GM23338 (cell line): ENCODE results near the gene HSDL2. TPM values are rescaled to one million over a fixed set of nuclear protein-coding genes. Genes with fewer than 3 reads are reported as not detected.

Experiments
- ATAC-seq: fragments of 200-7000 bp; cut with Tn5 transposase; 3 replicates; pipeline ENCODE4 v1.9.1; 2020
- DNase-seq: peaks from one replicate; pipeline ENCODE4 v3.0.0-alpha.2; 2015; ENCODE audit warnings: low spot score
- H2AFZ ChIP-seq: fragments of 200-600 bp; sonication (generic); 2 replicates; pipeline ENCODE4 v1.8.0; 2016; ENCODE audit warnings: antibody characterized with exemption, mild to moderate bottlenecking, moderate library complexity
- H3F3A ChIP-seq: fragments of 200-600 bp; sonication (generic); replicated peaks from 2 replicates; pipeline ENCODE4 v1.8.0; 2017; ENCODE audit warnings: antibody characterized with exemption, mixed run types, low read depth
- H3K27ac ChIP-seq: fragments of 200-600 bp; sonication (generic); 2 replicates; pipeline ENCODE4 v1.6.1; 2016; ENCODE audit warnings: low read depth
- H3K27me3 ChIP-seq: fragments of 200-600 bp; sonication (generic); 2 replicates; pipeline ENCODE4 v1.8.0; 2016; ENCODE audit warnings: mild to moderate bottlenecking, mixed run types, moderate library complexity; ENCODE audit not compliant: insufficient read depth
- H3K36me3 ChIP-seq: fragments of 200-600 bp; sonication (generic); 2 replicates; pipeline ENCODE4 v1.8.0; 2016; ENCODE audit warnings: mild to moderate bottlenecking; ENCODE audit not compliant: insufficient read depth
- H3K4me1 ChIP-seq: fragments of 200-600 bp; sonication (generic); 2 replicates; pipeline ENCODE4 v1.8.0; 2016; ENCODE audit warnings: mild to moderate bottlenecking, moderate library complexity; ENCODE audit not compliant: insufficient read depth
- H3K4me2 ChIP-seq: fragments of 200-600 bp; sonication (generic); 2 replicates; pipeline ENCODE4 v1.7.1; 2017; ENCODE audit warnings: mixed run types
- H3K4me3 ChIP-seq: fragments of 200-600 bp; sonication (generic); 2 replicates; pipeline ENCODE4 v1.6.1; 2016; ENCODE audit warnings: mixed run types
- H3K79me2 ChIP-seq: fragments of 200-600 bp; sonication (generic); replicated peaks from 2 replicates; pipeline ENCODE4 v1.8.0; 2017; ENCODE audit warnings: mild to moderate bottlenecking; ENCODE audit not compliant: insufficient read depth
- H3K9me2 ChIP-seq: fragments of 200-600 bp; sonication (generic); 2 replicates; pipeline ENCODE4 v1.8.0; 2017; ENCODE audit not compliant: insufficient read depth
- H4K20me1 ChIP-seq: fragments of 200-600 bp; sonication (generic); replicated peaks from 2 replicates; pipeline ENCODE4 v1.8.0; 2017; ENCODE audit warnings: mild to moderate bottlenecking; ENCODE audit not compliant: insufficient read depth
- H3K27ac Mint-ChIP-seq: 2 replicates; pipeline ENCODE4 v1.8.0; 2020; ENCODE audit warnings: inconsistent platforms, mild to moderate bottlenecking, moderate library complexity, mixed read lengths
- H3K27me3 Mint-ChIP-seq: 3 replicates; pipeline ENCODE4 v1.8.0; 2022; ENCODE audit warnings: low read depth, mild to moderate bottlenecking, moderate library complexity, mixed read lengths, inconsistent platforms; ENCODE audit not compliant: insufficient read depth, poor library complexity
- H3K36me3 Mint-ChIP-seq: 3 replicates; pipeline ENCODE4 v1.8.0; 2021; ENCODE audit warnings: low read depth, mild to moderate bottlenecking, inconsistent platforms, moderate library complexity, mixed read lengths
- H3K4me1 Mint-ChIP-seq: 3 replicates; pipeline ENCODE4 v1.8.0; 2020; ENCODE audit warnings: mild to moderate bottlenecking, inconsistent platforms, mixed read lengths
- H3K4me3 Mint-ChIP-seq: 3 replicates; pipeline ENCODE4 v1.8.0; 2021; ENCODE audit warnings: moderate library complexity, mild to moderate bottlenecking, inconsistent platforms, mixed read lengths
- H3K9me3 Mint-ChIP-seq: 3 replicates; pipeline ENCODE4 v1.8.0; 2020; ENCODE audit warnings: moderate library complexity, mild to moderate bottlenecking, inconsistent platforms, mixed read lengths
- CREB1 ChIP-seq: fragments of 250-450 bp; sonication (Bioruptor Pico); IDR thresholded peaks from 2 replicates; pipeline ENCODE4 v1.5.0; 2020; ENCODE audit warnings: low read depth, mild to moderate bottlenecking, moderate library complexity
- EZH2 ChIP-seq: fragments of 200-600 bp; sonication (generic); IDR thresholded peaks from one replicate; pipeline ENCODE4 v1.8.0; 2017; ENCODE audit warnings: antibody characterized with exemption, mild to moderate bottlenecking, low read depth; ENCODE audit not compliant: unreplicated experiment
- EZH2phosphoT487 ChIP-seq: fragments of 200-600 bp; sonication (generic); IDR thresholded peaks from one replicate; pipeline ENCODE4 v1.8.1; 2018; ENCODE audit warnings: antibody characterized with exemption; ENCODE audit not compliant: unreplicated experiment
- NANOG ChIP-seq: IDR thresholded peaks from 2 replicates; pipeline ENCODE4 v1.6.1; 2016; ENCODE audit warnings: antibody characterized with exemption, borderline replicate concordance
- STAT1 ChIP-seq: IDR thresholded peaks from one replicate; pipeline ENCODE4 v1.6.1; 2016; ENCODE audit warnings: antibody characterized with exemption; ENCODE audit not compliant: unreplicated experiment
- ZNF331 ChIP-seq: fragments of 250-450 bp; sonication (Bioruptor Pico); IDR thresholded peaks from 2 replicates; pipeline ENCODE4 v1.5.0; 2020; ENCODE audit warnings: low read depth, mild to moderate bottlenecking, moderate library complexity
- polyA plus RNA-seq: library from polyadenylated mRNA; unstranded; fragments of >200 nt; fragmentation: Nextera tagmentation; extraction: Ambion mirVana; gene quantifications from 2 replicates; pipeline ENCODE4 v1.2.1, GENCODE V29; 2016
- total RNA-seq: library from RNA; depleted of rRNA; stranded (reverse); fragments of >200 nt; shearing (Covaris generic); gene quantifications from 2 replicates; pipeline ENCODE4 v1.2.3, GENCODE V29; 2014; rRNA removed
- TF ChIP-seq, protein P1 (sequence below): IDR thresholded peaks from 2 replicates; pipeline ENCODE4 v1.6.1; 2016; ENCODE audit warnings: antibody characterized with exemption
- TF ChIP-seq, protein P2 (sequence below), 2 experiments: fragments of 200-600 bp in 1 of 2; sonication (generic) in 1 of 2; conservative IDR thresholded peaks; 2 replicates each; pipeline versions ENCODE4 v1.5.1 to v1.6.1; 2016 to 2017; ENCODE audit warnings: antibody characterized with exemption in 2 of 2, low read depth in 2 of 2, mild to moderate bottlenecking in 2 of 2, moderate library complexity in 1 of 2

The HSDL2 gene
- total and polyA plus RNA-seq, 2 experiments from 2014 or later: 11.4 to 15.3 TPM

DNA sequence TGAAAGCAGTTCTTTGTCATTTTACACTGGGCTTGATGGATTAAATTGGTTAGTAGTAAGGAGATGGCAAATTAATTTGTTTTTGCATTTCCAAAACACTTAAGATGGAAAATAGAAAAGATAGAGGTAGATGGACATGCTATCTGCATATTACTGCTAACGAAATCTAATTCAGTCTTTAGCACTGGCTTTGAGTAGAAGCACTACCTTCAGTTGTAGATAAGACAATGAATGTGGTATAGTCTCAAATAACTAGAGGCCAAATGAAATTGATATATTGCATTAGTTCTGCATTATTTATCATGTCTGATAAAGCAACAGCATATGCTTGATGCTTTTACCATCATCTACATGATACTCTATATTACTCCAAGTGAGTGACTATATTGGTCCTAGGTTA is 140.2 kb downstream of the HSDL2 start:
- peaks cover 3% of the 10 kb centered on the region; the same call in 1 of the 3 replicates for H3K9me3 Mint-ChIP-seq
- H3K79me2 ChIP-seq: peaks cover 93% of the 10 kb centered on the region
- no peak overlapping the region for H3K27ac ChIP-seq
- peaks cover 20% of the 10 kb centered on the region; the same call in 1 of the 2 replicates for H3K4me1 ChIP-seq
- H4K20me1 ChIP-seq: peaks cover 16% of the 10 kb centered on the region
- no peaks in the 10 kb centered on the region for H3K27me3 ChIP-seq
- no peak overlapping the region for H3K4me2 ChIP-seq
- H3K9me2 ChIP-seq: no peaks in the 10 kb centered on the region
- H3K4me1 Mint-ChIP-seq: peaks cover 20% of the 10 kb centered on the region
- H3K27me3 Mint-ChIP-seq: no peaks in the 10 kb centered on the region
- no peak overlapping the region for H3K4me3 Mint-ChIP-seq
- H3K4me3 ChIP-seq: no peak overlapping the region
- H3F3A ChIP-seq: no peaks in the 10 kb centered on the region
- DNase-seq: no peak
- peaks cover 2% of the 10 kb centered on the region; the same call in 2 of the 3 replicates for H3K36me3 Mint-ChIP-seq
- no peak for TF ChIP-seq EZH2
- TF ChIP-seq ZNF331 (CRISPR knock-in tag): no peak
- TF ChIP-seq, protein P1, sequence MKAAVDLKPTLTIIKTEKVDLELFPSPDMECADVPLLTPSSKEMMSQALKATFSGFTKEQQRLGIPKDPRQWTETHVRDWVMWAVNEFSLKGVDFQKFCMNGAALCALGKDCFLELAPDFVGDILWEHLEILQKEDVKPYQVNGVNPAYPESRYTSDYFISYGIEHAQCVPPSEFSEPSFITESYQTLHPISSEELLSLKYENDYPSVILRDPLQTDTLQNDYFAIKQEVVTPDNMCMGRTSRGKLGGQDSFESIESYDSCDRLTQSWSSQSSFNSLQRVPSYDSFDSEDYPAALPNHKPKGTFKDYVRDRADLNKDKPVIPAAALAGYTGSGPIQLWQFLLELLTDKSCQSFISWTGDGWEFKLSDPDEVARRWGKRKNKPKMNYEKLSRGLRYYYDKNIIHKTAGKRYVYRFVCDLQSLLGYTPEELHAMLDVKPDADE: no peak
- TF ChIP-seq CREB1 (CRISPR knock-in tag): no peak
- no peak for TF ChIP-seq NANOG
- TF ChIP-seq EZH2phosphoT487: no peak
- no peak for TF ChIP-seq STAT1
- no peak overlapping the region for H3K27ac Mint-ChIP-seq
- no peak overlapping the region for H2AFZ ChIP-seq
- H3K36me3 ChIP-seq: no peaks in the 10 kb centered on the region
- ATAC-seq: no peak

DNA sequence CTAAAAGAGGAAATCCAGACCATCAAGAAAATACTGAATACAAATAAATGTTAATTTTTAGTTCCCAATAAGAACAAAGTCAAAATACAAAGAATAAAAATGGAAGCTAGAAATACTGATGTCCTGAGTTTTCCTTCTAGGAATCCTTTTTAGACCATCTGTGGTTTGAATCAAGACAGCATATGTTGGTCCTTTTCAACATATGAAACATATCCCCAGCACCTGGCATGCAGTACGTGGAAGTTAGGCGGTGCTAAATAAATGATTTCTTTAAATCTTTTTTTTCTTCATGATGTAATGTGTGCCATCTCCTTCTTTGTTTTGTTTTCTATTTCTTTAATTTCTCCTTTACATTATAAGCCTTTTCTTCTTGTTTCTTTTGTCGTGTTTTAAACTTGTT is 140.7 kb downstream of the HSDL2 start:
- Histone ChIP-seq H4K20me1 (peaks cover 21% of the 10 kb centered on the region), H3K4me2 (no peak overlapping the region), H3K36me3 (no peaks in the 10 kb centered on the region), H3F3A (no peaks in the 10 kb centered on the region), H3K4me3 (no peak overlapping the region), H3K9me2 (no peaks in the 10 kb centered on the region), H3K4me1 (peaks cover 20% of the 10 kb centered on the region; the same call in 1 of the 2 replicates), H3K27me3 (no peaks in the 10 kb centered on the region), H3K79me2 (peaks cover 98% of the 10 kb centered on the region), H3K27ac (no peak overlapping the region), H2AFZ (no peak overlapping the region)
- ATAC-seq (no peak), DNase-seq (no peak)
- Mint-ChIP-seq H3K36me3 (peaks cover 2% of the 10 kb centered on the region; the same call in 2 of the 3 replicates), H3K4me3 (no peak overlapping the region), H3K4me1 (peaks cover 20% of the 10 kb centered on the region), H3K27me3 (no peaks in the 10 kb centered on the region), H3K9me3 (peaks cover 3% of the 10 kb centered on the region; the same call in 1 of the 3 replicates), H3K27ac (no peak overlapping the region)
- TF ChIP-seq EZH2: no peak
- TF ChIP-seq, protein P2, sequence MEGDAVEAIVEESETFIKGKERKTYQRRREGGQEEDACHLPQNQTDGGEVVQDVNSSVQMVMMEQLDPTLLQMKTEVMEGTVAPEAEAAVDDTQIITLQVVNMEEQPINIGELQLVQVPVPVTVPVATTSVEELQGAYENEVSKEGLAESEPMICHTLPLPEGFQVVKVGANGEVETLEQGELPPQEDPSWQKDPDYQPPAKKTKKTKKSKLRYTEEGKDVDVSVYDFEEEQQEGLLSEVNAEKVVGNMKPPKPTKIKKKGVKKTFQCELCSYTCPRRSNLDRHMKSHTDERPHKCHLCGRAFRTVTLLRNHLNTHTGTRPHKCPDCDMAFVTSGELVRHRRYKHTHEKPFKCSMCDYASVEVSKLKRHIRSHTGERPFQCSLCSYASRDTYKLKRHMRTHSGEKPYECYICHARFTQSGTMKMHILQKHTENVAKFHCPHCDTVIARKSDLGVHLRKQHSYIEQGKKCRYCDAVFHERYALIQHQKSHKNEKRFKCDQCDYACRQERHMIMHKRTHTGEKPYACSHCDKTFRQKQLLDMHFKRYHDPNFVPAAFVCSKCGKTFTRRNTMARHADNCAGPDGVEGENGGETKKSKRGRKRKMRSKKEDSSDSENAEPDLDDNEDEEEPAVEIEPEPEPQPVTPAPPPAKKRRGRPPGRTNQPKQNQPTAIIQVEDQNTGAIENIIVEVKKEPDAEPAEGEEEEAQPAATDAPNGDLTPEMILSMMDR (conservative IDR thresholded peaks at IDR 0.05; ENCODE audit: low read depth in 2 of 2): no peak

Other genes with a start within 250 kb of the HSDL2 start
- 5.1 and 6.4 TPM in 2 replicates for gene SUSD1, start 204.8 kb upstream of the HSDL2 start, total RNA-seq
- 1.2 and 1.4 TPM in 2 replicates for gene SUSD1, start 204.8 kb upstream of the HSDL2 start, polyA plus RNA-seq
- 91.5 and 92.9 TPM in 2 replicates for gene PTBP3, start 46.5 kb upstream of the HSDL2 start, total RNA-seq
- 17.4 and 20.0 TPM in 2 replicates for gene PTBP3, start 46.5 kb upstream of the HSDL2 start, polyA plus RNA-seq
- 37.9 and 41.7 TPM in 2 replicates for gene KIAA1958, start 106.7 kb downstream of the HSDL2 start, total RNA-seq
- 7.6 and 9.4 TPM in 2 replicates for gene KIAA1958, start 106.7 kb downstream of the HSDL2 start, polyA plus RNA-seq